ENCODE measurements around the gene TFAP2C.
A peak's percentile ranks its signal among the peaks of the same experiment; 100 is the strongest.

The TFAP2C gene

DNA sequence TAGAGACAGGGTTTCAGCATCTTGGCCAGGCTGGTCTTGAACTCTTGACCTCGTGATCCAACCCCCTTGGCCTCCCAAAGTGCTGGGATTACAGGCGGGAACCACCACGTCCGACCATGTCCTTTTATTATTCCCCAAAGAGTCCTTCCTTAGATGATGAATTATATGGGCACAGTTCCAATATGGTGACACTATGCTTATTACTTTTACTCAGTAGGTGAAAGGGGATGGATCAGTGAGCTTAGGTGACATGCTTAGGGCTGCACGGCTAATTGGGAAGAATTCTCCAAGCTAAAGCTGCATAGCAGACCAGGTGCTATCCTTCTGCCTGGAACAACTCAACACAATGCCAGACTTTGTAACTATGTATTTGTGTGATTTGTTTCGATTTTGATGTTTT lies 38.2 kb upstream of the TFAP2C start:
- Histone ChIP-seq H3K4me1 (ENCODE audit: control insufficient read depth in 1 of 2, insufficient read depth in 2 of 2, low read length in 2 of 2) (peaks cover 2 to 17% of the 10 kb centered on the region in 2 experiments), H3K36me3 (ENCODE audit: control insufficient read depth in 1 of 2, insufficient read depth in 2 of 2, low read length in 2 of 2) (no peaks in the 10 kb centered on the region), H3K9ac (ENCODE audit: low read length) (no peak overlapping the region), H2BK5ac (ENCODE audit: low read depth, low read length, poor library complexity) (peak overlapping the region; percentile 32), H2BK12ac (ENCODE audit: low read length) (peak overlapping the region; percentile 36), H3K14ac (ENCODE audit: low read length) (no peak overlapping the region), H4K12ac (ENCODE audit: low read depth, low read length) (no peak overlapping the region), H3K23ac (ENCODE audit: low read length) (no peak overlapping the region), H2AK5ac (ENCODE audit: low read length) (peak overlapping the region; percentile 5), H3K79me1 (ENCODE audit: low read length) (peaks cover 7% of the 10 kb centered on the region), H3K18ac (ENCODE audit: low read length) (no peak overlapping the region), H3K4ac (ENCODE audit: low read depth, low read length) (no peak overlapping the region), H3K4me3 (ENCODE audit: low read depth, low read length) (no peak overlapping the region), H4K91ac (ENCODE audit: low read depth, low read length) (peak overlapping the region; percentile 81), H3K27ac (ENCODE audit: low read depth, low read length) (no peak overlapping the region), H3K79me2 (ENCODE audit: control insufficient read depth, insufficient read depth, low read length, poor library complexity) (no peaks in the 10 kb centered on the region), H4K8ac (ENCODE audit: low read depth, low read length) (no peak overlapping the region), H2AFZ (ENCODE audit: insufficient read depth, low read length, poor library complexity) (no peak overlapping the region), H3K4me2 (ENCODE audit: low read length) (no peak overlapping the region), H3K9me3 (ENCODE audit: insufficient read depth, low read depth, low read length) (no peaks in the 10 kb centered on the region), H2BK120ac (ENCODE audit: insufficient read depth, low read length, poor library complexity) (peak overlapping the region; percentile 76), H3K27me3 (ENCODE audit: insufficient read depth, low read length) (no peaks in the 10 kb centered on the region)
- no CpG with 5 or more reads among the region's 6 CpGs for WGBS (ENCODE audit: extremely low coverage, insufficient coverage, insufficient read length)
- DNase-seq: no peak

DNA sequence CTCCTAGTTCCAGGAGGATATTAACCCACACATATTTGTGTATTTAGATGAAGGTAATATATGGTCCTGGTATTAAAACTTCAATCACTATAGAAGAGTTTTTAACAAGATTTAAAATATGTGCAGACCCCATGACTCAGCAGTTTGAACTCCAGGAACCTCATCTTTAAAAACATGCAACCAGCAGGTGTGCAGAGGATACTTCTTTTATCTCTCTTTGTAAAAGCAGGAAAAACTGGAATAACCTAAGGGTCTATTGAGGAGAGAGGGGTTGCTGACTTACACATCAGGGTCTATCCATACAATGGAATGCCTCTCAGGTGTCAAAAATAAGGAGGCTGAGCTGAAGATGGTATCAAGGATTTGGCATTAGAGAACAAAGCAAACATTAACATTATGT lies 36.9 kb upstream of the TFAP2C start:
- H2BK5ac ChIP-seq (ENCODE audit: low read depth, low read length, poor library complexity): no peak overlapping the region
- peaks cover 6% of the 10 kb centered on the region for H3K79me1 ChIP-seq (ENCODE audit: low read length)
- no peak overlapping the region for H2BK120ac ChIP-seq (ENCODE audit: insufficient read depth, low read length, poor library complexity)
- no peak overlapping the region for H4K12ac ChIP-seq (ENCODE audit: low read depth, low read length)
- no peaks in the 10 kb centered on the region for H3K79me2 ChIP-seq (ENCODE audit: control insufficient read depth, insufficient read depth, low read length, poor library complexity)
- H3K4me3 ChIP-seq (ENCODE audit: low read depth, low read length): no peak overlapping the region
- no peak overlapping the region for H3K14ac ChIP-seq (ENCODE audit: low read length)
- no peak overlapping the region for H4K8ac ChIP-seq (ENCODE audit: low read depth, low read length)
- no peak overlapping the region for H3K4me2 ChIP-seq (ENCODE audit: low read length)
- peak; percentile 62 to 97 for DNase-seq
- no peak overlapping the region for H3K4ac ChIP-seq (ENCODE audit: low read depth, low read length)
- no peak overlapping the region for H3K27ac ChIP-seq (ENCODE audit: low read depth, low read length)
- H3K9me3 ChIP-seq (ENCODE audit: insufficient read depth, low read depth, low read length): peaks cover 2% of the 10 kb centered on the region
- no peak overlapping the region for H2AFZ ChIP-seq (ENCODE audit: insufficient read depth, low read length, poor library complexity)
- no peak overlapping the region for H3K9ac ChIP-seq (ENCODE audit: low read length)
- H3K27me3 ChIP-seq (ENCODE audit: insufficient read depth, low read length): no peaks in the 10 kb centered on the region
- H2BK12ac ChIP-seq (ENCODE audit: low read length): no peak overlapping the region
- peaks cover 2 to 17% of the 10 kb centered on the region in 2 experiments for H3K4me1 ChIP-seq (ENCODE audit: control insufficient read depth in 1 of 2, insufficient read depth in 2 of 2, low read length in 2 of 2)
- H3K36me3 ChIP-seq (ENCODE audit: control insufficient read depth in 1 of 2, insufficient read depth in 2 of 2, low read length in 2 of 2): no peaks in the 10 kb centered on the region
- H4K91ac ChIP-seq (ENCODE audit: low read depth, low read length): no peak overlapping the region
- H2AK5ac ChIP-seq (ENCODE audit: low read length): no peak overlapping the region
- no peak overlapping the region for H3K18ac ChIP-seq (ENCODE audit: low read length)
- H3K23ac ChIP-seq (ENCODE audit: low read length): no peak overlapping the region

DNA sequence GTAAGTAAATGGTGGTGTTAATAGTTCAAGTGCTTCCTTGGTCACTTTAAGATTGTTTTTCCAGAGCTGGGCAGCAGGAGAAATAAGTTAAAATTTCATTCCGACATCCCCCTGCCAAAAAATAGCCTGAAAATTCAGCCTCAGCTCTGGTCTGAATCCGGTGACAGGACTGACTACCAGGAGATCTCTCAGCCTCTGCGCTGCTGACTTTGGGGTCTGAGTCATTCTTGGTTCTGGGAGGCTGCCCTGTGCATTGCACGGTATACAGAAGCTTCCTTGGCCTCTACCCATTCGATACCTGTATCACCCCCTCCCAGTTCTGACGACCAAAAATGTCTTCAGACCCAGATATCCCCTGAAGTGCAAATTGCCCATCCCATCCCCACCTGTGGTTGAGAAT lies 36.3 kb upstream of the TFAP2C start:
- H3K9me3 ChIP-seq (ENCODE audit: insufficient read depth, low read depth, low read length): peaks cover 2% of the 10 kb centered on the region
- no peak overlapping the region for H2AFZ ChIP-seq (ENCODE audit: insufficient read depth, low read length, poor library complexity)
- no peaks in the 10 kb centered on the region for H3K27me3 ChIP-seq (ENCODE audit: insufficient read depth, low read length)
- H3K18ac ChIP-seq (ENCODE audit: low read length): no peak overlapping the region
- H3K23ac ChIP-seq (ENCODE audit: low read length): no peak overlapping the region
- DNase-seq: peak; percentile 62 to 68
- H3K27ac ChIP-seq (ENCODE audit: low read depth, low read length): no peak overlapping the region
- peak overlapping the region; percentile 43 for H2BK12ac ChIP-seq (ENCODE audit: low read length)
- no peaks in the 10 kb centered on the region for H3K36me3 ChIP-seq (ENCODE audit: control insufficient read depth in 1 of 2, insufficient read depth in 2 of 2, low read length in 2 of 2)
- H3K79me1 ChIP-seq (ENCODE audit: low read length): peaks cover 6% of the 10 kb centered on the region
- H3K14ac ChIP-seq (ENCODE audit: low read length): no peak overlapping the region
- WGBS (ENCODE audit: extremely low coverage, insufficient coverage, insufficient read length): no CpG with 5 or more reads among the region's 6 CpGs
- no peak overlapping the region for H4K12ac ChIP-seq (ENCODE audit: low read depth, low read length)
- H3K4ac ChIP-seq (ENCODE audit: low read depth, low read length): no peak overlapping the region
- no peak overlapping the region for H2BK5ac ChIP-seq (ENCODE audit: low read depth, low read length, poor library complexity)
- peak overlapping the region; percentile 32 for H4K91ac ChIP-seq (ENCODE audit: low read depth, low read length)
- H3K9ac ChIP-seq (ENCODE audit: low read length): no peak overlapping the region
- H2BK120ac ChIP-seq (ENCODE audit: insufficient read depth, low read length, poor library complexity): peak overlapping the region; percentile 36
- H3K4me3 ChIP-seq (ENCODE audit: low read depth, low read length): no peak overlapping the region
- H3K79me2 ChIP-seq (ENCODE audit: control insufficient read depth, insufficient read depth, low read length, poor library complexity): no peaks in the 10 kb centered on the region
- H2AK5ac ChIP-seq (ENCODE audit: low read length): no peak overlapping the region
- H3K4me1 ChIP-seq (ENCODE audit: control insufficient read depth in 1 of 2, insufficient read depth in 2 of 2, low read length in 2 of 2): peaks cover 2 to 15% of the 10 kb centered on the region in 2 experiments
- H4K8ac ChIP-seq (ENCODE audit: low read depth, low read length): no peak overlapping the region
- H3K4me2 ChIP-seq (ENCODE audit: low read length): no peak overlapping the region

DNA sequence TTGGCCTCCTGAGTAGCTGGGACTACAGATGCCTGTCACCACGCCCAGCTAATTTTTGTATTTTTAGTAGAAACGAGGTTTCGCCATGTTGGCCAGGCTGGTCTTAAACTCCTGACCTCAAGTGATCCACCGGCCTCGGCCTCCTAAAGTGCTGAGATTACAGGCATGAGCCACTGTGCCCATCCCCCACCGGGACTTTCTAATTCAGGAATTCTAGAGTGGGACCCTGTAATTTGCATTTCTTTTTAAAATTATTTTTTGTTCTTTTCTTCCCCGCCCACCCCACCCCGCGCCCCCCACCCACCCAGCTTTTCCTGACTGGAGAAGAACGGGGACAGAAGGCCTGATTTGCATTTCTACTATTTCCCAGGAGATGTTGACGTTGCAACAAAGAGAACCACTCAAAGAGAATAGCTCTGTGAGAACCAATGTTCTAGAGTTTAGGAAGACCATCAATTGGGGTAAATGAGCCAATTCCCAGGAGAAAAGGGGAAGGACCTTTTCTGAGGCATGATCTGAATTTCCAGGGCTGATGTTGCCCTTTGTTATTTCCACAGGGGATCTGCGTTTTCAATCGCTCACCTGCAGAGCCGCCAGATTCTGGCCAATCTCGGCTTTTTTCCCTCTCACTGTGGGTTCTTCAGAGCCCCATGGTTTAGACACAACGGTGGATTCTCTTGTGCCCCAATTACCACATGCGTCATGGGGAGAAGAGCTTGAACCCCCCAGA lies 33.2 kb upstream of the TFAP2C start:
- Histone ChIP-seq H3K4me2 (ENCODE audit: low read length) (no peak overlapping the region), H2BK5ac (ENCODE audit: low read depth, low read length, poor library complexity) (no peak overlapping the region), H4K12ac (ENCODE audit: low read depth, low read length) (no peak overlapping the region), H3K27ac (ENCODE audit: low read depth, low read length) (no peak overlapping the region), H3K18ac (ENCODE audit: low read length) (no peak overlapping the region), H2AK5ac (ENCODE audit: low read length) (no peak overlapping the region), H4K91ac (ENCODE audit: low read depth, low read length) (no peak overlapping the region), H3K79me1 (ENCODE audit: low read length) (peaks cover 4% of the 10 kb centered on the region), H3K4me1 (ENCODE audit: control insufficient read depth in 1 of 2, insufficient read depth in 2 of 2, low read length in 2 of 2) (peaks cover 5 to 12% of the 10 kb centered on the region in 2 experiments), H3K4ac (ENCODE audit: low read depth, low read length) (no peak overlapping the region), H4K8ac (ENCODE audit: low read depth, low read length) (no peak overlapping the region), H3K79me2 (ENCODE audit: control insufficient read depth, insufficient read depth, low read length, poor library complexity) (no peaks in the 10 kb centered on the region), H3K9me3 (ENCODE audit: insufficient read depth, low read depth, low read length) (peaks cover 2% of the 10 kb centered on the region), H2AFZ (ENCODE audit: insufficient read depth, low read length, poor library complexity) (no peak overlapping the region), H3K14ac (ENCODE audit: low read length) (no peak overlapping the region), H3K23ac (ENCODE audit: low read length) (no peak overlapping the region), H2BK120ac (ENCODE audit: insufficient read depth, low read length, poor library complexity) (no peak overlapping the region), H2BK12ac (ENCODE audit: low read length) (no peak overlapping the region), H3K9ac (ENCODE audit: low read length) (peak overlapping the region; percentile 40), H3K27me3 (ENCODE audit: insufficient read depth, low read length) (no peaks in the 10 kb centered on the region), H3K36me3 (ENCODE audit: control insufficient read depth in 1 of 2, insufficient read depth in 2 of 2, low read length in 2 of 2) (no peaks in the 10 kb centered on the region), H3K4me3 (ENCODE audit: low read depth, low read length) (no peak overlapping the region)
- no peak for DNase-seq
- WGBS (ENCODE audit: extremely low coverage, insufficient coverage, insufficient read length): no CpG with 5 or more reads among the region's 17 CpGs
